HG02884 (cell line): Measurements from ENCODE around the gene MEGF9.
"Not testable (repeated sequence)": the region's sequence is repeated elsewhere in the genome, so short reads cannot be mapped to it uniquely, and the experiment has no call there.

ENCODE experiments used
- ATAC-seq: cut with Tn5 transposase; IDR thresholded peaks from one replicate; pipeline ENCODE4 v1.9.1; 2021; ENCODE audit warnings: mild to moderate bottlenecking, moderate library complexity; ENCODE audit not compliant: unreplicated experiment

The MEGF9 gene

GRCh38 chr9:120714088-120714845, at the start of gene MEGF9:
Gene MEGF9 (minus strand): TSS chr9:120714470. CDS start chr9:120714358, 112 bp downstream.
- ATAC-seq: peak; percentile 93

- no peak for ATAC-seq
Measured at GRCh38 chr9:120761006-120761405, 46.7 kb upstream of the MEGF9 start.

DNA sequence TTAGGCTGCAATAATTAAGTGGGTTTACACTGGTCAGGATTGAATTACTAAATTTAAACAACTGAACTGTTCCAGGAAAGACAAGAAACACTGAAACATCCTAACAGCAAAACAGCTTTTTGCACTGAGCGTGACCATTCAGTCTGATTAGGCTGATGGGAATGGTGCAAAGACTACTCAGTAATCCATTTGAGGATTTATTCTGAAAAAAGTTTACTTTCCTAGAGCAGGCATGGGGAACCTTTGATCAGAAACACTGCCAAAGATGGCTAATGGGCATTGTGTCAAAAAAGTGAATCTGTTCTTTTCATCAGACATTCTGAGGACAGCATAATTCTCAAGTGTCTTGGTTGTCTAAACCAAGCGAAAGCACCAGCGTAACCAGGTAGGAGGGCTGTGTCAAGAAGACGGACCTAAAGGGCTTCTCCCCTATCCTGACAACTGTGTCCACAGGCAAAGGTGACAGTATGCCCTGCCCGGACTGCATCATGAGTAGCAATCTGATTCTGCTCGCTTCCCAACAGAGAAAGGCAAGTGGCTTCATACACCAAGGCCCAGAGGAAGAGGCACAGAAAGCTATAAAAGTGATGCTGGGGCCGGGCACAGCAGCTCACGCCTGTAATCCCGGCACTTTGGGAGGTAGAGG, 45.6 kb upstream of the MEGF9 start:
- ATAC-seq: no peak

DNA sequence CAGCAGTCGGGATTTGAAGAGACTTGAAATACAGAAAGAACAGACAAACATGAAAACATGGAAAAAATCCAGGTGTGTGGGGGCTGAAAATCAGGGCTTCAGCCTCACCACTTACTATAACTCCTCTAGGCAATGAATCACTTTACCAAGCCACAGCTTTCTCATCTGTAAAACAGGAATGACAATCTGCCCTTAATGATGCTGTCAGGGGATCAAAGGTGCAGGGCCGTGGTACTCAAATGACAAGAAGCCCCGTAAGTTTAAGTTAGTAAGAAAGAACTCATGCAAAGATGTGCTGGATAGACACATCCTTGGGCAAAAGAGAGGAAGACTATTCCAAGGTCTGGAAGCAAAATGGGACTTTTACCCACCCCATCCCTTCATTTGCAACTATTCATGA, 44.3 kb upstream of the MEGF9 start:
- ATAC-seq: no peak

- ATAC-seq: no peak
Measured at GRCh38 chr9:120757026-120757913, 43.0 kb upstream of the MEGF9 start.

DNA sequence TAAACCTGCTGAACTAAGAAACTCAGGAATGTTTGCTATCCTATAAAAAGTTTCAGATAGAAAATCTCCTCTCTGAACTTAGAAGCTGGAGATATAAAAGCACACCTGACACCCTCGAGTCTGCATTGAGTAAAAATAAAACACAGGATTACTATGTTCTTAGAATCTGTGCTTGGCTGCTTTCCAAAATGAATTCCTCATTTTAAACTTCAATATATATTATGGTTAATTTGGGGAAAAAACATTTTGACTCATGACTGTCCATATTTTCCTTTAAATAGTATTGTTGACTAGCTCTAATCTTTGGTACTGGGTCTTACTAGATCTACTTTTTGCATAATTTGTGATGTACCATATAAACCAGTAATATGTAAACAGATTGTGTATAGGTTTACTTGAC, 42.3 kb upstream of the MEGF9 start:
- no peak for ATAC-seq

GRCh38 chr9:120755810-120756434, 41.7 kb upstream of the MEGF9 start:
- ATAC-seq: no peak

DNA sequence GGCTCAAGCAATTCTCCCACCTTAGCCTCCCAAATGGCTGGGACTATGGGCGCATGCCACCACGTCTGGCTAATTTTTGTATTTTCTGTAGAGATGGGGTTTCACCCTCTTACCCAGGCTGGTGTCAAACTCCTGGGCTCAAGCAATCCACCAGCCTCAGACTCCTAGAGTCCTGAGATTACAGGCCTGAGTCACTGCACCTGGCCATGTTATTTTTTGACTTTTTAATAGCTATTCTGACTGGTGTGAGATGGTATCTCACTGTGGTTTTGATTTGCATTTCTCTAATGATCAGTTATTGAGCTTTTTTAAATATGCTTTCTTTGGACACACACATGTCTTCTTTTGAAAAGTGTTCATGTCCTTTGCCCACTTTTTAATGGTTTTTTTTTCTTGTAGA, 40.8 kb upstream of the MEGF9 start:
- no peak for ATAC-seq

DNA sequence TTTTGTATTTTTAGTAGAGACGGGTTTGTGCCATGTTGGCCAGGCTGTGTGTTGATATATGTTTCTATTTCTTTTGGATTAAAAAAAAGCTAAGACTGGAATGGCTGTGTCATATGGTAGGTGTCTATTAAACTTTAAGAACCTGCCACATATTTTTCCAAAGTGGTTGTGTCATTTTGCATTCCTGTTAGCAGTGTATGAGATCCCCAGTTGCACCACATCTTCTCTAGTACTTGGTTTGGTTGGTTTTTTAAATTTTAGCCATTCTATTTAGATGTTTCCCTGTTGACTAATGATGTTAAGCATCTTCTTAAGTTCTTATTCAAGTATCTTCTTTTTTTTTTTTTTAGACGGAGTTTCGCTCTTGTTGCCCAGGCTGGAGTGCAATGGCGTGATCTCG, 36.2 kb upstream of the MEGF9 start:
- no peak for ATAC-seq

GRCh38 chr9:120746366-120746765, 32.1 kb upstream of the MEGF9 start:
- not testable (repeated sequence) for ATAC-seq

DNA sequence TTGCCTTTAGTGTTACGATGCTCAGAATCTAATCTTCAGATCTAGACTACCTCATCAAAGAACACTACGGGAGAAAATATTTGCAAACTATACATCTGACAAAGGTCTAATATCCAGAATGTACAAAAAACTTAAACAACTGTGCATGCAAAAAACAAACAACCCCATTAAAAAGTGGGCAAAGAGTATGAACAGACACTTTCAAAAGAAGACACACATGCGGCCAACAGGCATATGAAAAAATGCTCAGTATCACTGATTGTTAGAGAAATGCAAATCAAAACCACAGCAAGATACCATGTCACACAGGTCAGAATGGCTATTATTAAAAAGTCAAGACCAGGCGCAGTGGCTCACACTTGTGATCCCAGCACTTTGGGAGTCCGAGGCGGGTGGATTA, 31.0 kb upstream of the MEGF9 start:
- no peak for ATAC-seq

- ATAC-seq: no peak
Measured at GRCh38 chr9:120742951-120743416, 28.7 kb upstream of the MEGF9 start.

DNA sequence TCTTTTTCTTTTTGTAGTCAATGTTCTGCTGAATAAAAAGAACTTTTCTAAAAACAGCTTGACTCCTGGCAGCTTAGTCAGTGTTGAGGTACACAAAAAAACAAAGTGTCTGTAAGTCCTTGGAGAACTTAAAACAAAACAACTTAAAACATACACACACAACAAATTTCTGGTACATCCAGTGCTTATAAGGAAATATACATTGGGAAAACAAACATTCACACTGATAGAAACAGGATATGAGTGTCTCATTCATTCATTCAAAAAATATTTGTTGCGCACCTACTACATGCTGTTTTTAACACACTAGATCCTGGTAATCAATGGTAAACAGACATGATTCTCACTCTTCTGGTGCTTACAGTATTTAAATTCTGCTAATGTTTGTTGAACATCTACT, 27.4 kb upstream of the MEGF9 start:
- ATAC-seq: no peak

DNA sequence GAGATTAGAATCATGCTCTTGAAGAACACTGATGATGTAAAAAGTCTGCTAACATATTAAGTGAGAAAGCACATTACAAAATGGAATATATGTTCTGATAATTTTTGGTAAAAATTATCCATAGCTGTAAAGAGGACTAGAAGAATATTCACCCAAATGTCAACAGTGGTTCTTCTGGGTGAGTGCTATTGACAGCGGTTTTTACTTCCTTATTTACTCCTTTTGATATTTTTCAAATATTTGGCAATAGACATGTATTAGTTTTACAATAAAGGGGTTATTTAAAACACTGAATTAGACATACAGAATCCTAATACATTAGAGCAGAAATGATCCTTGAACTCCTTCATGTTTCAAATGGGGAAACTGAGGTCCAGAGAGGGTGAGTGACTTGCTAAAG, 26.9 kb upstream of the MEGF9 start:
- ATAC-seq: no peak

- ATAC-seq: no peak
Measured at GRCh38 chr9:120740132-120740531, 25.9 kb upstream of the MEGF9 start.

DNA sequence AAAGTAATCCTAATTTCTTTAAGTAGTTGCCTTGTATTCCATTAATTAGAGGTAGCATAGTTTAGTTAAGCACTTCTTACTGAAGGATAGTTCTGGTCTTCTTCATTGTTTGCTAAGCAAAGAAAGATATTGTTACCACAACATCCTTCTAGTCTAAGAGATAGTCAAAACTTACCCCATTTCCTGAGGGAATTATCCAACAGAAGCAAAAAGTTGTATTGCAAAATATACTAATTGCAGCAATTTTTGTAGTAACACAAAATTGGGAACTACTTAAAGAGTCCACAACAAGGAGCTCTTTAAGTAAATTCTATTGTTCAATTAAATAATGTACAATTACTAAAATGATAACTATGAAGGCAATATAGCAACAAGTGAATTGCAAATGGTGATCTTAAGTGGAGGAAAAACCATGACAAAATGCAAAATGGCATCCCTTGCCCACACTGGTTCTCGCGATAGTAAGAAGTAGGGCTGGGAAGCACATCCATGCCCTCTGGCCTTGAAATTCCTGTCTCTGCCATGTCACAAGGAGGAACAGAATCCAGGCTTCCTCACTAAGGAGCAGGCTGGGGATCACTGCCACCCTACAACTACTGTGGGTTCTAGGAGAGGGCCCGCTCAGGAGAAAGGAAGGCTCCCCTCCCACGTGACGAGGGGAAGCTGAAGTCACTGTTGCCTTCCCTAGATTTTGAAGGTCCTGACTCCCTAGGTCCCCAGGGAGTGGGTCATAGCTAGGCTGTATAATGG, 23.3 kb upstream of the MEGF9 start:
- no peak for ATAC-seq

GRCh38 chr9:120736881-120737280, 22.6 kb upstream of the MEGF9 start:
- no peak for ATAC-seq

- no peak for ATAC-seq
Measured at GRCh38 chr9:120735415-120736126, 21.3 kb upstream of the MEGF9 start.

DNA sequence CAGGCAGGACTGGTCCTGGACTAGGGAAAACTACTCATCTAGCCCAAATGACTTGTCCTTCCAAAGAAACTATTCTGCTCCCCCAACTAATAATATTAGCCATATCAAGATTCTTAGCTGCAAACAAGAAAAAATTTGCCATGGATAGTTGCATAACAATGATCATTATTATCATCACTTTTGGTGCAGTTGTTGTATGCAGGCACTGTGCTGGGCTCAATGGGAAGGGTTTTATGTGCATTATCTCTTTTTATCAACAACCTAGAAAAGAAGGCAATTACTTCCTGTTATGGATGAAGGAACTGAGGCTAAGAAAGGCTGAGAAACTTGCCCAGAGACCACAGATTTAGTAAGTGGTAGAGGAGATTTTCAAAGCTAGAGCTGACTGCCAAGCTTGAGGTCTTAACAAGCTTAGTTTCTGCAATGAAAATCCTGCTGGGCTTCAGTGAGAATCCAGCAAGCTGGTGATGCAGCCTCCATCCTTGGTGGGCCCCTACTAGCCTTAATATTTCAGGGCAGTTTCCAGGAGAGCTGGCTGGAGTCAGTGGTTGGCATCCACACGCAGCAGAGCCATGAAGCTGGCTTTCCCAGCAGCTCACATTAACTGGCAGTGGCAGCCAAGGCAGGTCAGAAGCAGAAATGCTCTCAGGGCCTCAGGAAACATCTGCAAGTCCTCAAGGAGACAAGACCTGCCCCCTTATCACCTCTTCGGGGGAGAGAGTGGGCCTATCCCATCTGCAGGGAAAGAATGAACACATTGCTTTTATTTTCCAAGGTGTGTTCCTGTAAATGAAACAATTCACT, 20.5 kb upstream of the MEGF9 start:
- ATAC-seq: no peak
